ENCODE results near the gene C1QA.

The C1QA gene

DNA sequence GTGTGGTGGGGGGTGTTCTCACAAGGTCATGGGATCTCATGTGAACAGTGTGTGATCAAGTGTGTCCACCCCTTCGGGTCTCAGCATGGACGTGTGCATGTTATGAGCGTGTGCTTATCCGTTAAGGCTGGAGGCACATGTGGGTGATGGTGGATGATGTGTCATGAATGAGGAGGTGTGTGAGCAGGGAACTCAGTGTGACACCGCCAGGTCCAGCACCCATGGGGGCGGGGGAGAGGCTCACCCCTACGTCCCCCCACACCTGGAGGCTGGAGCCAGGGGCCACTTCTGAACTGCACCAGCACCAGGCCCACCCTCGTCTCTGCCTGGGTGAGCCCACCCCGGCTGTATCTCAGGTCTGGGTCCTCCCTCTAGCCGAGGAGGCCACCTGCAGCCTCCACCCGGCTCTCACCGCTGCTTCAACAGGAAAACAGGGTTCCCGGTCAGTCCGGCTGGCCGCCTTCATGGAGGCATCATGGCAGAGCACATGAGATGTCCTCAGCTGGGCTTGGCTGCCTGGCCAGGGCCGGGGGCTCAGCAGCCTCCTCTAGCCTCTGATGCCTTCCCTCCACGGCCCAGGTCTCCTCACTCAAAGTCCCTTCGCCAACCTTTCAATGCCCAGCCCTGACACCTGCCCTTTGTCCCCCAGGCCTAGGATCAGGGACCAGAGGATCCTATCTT lies 34.2 kb upstream of the C1QA start:
- TF ChIP-seq EZH2 (optimal IDR thresholded peaks at IDR 0.05; ENCODE audit: low read depth, low read length) = no peak
- TF ChIP-seq, protein P1, sequence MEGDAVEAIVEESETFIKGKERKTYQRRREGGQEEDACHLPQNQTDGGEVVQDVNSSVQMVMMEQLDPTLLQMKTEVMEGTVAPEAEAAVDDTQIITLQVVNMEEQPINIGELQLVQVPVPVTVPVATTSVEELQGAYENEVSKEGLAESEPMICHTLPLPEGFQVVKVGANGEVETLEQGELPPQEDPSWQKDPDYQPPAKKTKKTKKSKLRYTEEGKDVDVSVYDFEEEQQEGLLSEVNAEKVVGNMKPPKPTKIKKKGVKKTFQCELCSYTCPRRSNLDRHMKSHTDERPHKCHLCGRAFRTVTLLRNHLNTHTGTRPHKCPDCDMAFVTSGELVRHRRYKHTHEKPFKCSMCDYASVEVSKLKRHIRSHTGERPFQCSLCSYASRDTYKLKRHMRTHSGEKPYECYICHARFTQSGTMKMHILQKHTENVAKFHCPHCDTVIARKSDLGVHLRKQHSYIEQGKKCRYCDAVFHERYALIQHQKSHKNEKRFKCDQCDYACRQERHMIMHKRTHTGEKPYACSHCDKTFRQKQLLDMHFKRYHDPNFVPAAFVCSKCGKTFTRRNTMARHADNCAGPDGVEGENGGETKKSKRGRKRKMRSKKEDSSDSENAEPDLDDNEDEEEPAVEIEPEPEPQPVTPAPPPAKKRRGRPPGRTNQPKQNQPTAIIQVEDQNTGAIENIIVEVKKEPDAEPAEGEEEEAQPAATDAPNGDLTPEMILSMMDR (IDR thresholded peaks at IDR 0.05; ENCODE audit: low read length) = no peak
- no peak for TF ChIP-seq EZH2phosphoT487 (IDR thresholded peaks at IDR 0.05; ENCODE audit: low read length)
- Histone ChIP-seq H3K9ac (ENCODE audit: low read length) (no peak overlapping the region), H3K4me3 (ENCODE audit: low read length) (no peak overlapping the region), H3K36me3 (replicated peaks; ENCODE audit: insufficient read depth, low read length) (no peaks in the 10 kb centered on the region), H3K9me2 (replicated peaks; ENCODE audit: insufficient read depth, low read length) (no peaks in the 10 kb centered on the region), H3K79me2 (ENCODE audit: low read length) (no peaks in the 10 kb centered on the region), H4K20me1 (ENCODE audit: insufficient read depth, low read length) (no peaks in the 10 kb centered on the region), H3K4me2 (ENCODE audit: low read depth, low read length) (no peak overlapping the region), H3K9me3 (replicated peaks; ENCODE audit: insufficient read depth, low read length) (no peaks in the 10 kb centered on the region), H2AFZ (ENCODE audit: low read length) (no peak overlapping the region), H3K4me1 (ENCODE audit: low read length) (no peaks in the 10 kb centered on the region), H3K27ac (ENCODE audit: low read length) (no peak overlapping the region), H3F3A (ENCODE audit: insufficient read depth, low read length) (no peaks in the 10 kb centered on the region), H3K27me3 (replicated peaks; ENCODE audit: insufficient read depth, low read length) (peaks cover 92% of the 10 kb centered on the region)
- no peak for DNase-seq

DNA sequence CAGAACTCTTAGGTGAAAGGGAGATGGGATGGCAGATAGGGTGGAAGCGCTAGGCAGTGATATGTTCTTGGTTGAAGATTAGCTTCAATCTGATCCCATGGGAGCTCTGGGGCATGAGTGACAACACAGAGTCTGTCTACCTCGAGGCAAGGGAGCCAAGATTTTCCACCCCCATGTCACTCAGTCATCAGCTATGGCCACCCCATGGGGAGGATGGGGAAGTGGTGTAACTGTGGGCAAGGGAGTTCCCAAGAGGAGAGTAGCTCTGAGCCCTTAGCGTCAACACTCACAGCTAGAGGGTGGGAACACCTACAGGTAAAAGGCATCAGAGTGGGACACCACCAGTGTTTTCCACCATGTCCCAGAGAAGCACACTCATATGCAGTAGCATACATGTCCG lies 30.3 kb upstream of the C1QA start:
- Histone ChIP-seq H3K27me3 (replicated peaks; ENCODE audit: insufficient read depth, low read length) (peaks cover 93% of the 10 kb centered on the region), H3K9me3 (replicated peaks; ENCODE audit: insufficient read depth, low read length) (no peaks in the 10 kb centered on the region)
- TF ChIP-seq EZH2phosphoT487 (IDR thresholded peaks at IDR 0.05; ENCODE audit: low read length) = no peak
- TF ChIP-seq, protein P1 (IDR thresholded peaks at IDR 0.05; ENCODE audit: low read length) = no peak
- no peak for TF ChIP-seq EZH2 (optimal IDR thresholded peaks at IDR 0.05; ENCODE audit: low read depth, low read length)

DNA sequence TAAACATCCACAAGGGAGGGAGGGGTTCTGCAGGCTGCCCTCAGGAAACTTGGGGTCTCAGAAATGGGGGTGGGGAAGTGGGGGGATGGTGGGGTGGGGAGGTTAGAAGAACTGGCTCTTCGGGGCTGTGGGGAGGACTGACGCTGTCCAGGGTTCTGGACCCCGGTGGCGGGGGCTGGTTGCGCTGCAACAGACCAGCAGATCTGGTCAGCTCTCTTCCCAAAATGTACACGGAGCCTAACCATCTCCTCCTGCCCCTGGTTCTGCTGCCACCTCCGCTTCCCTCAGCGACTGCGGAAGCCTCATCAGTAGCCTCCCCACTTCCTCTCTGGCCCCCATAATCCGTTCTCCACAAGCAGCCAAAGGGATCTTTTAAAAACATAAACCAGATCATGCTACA lies 29.3 kb upstream of the C1QA start:
- no peak overlapping the region for H3K4me3 ChIP-seq (ENCODE audit: low read length)
- no peaks in the 10 kb centered on the region for H3K9me2 ChIP-seq (replicated peaks; ENCODE audit: insufficient read depth, low read length)
- no peaks in the 10 kb centered on the region for H3K9me3 ChIP-seq (replicated peaks; ENCODE audit: insufficient read depth, low read length)
- no peak overlapping the region for H3K9ac ChIP-seq (ENCODE audit: low read length)
- H3K36me3 ChIP-seq (replicated peaks; ENCODE audit: insufficient read depth, low read length) = no peaks in the 10 kb centered on the region
- H3K79me2 ChIP-seq (ENCODE audit: low read length) = no peaks in the 10 kb centered on the region
- peaks cover 92% of the 10 kb centered on the region for H3K27me3 ChIP-seq (replicated peaks; ENCODE audit: insufficient read depth, low read length)
- TF ChIP-seq EZH2 (optimal IDR thresholded peaks at IDR 0.05; ENCODE audit: low read depth, low read length) (no peak), EZH2phosphoT487 (IDR thresholded peaks at IDR 0.05; ENCODE audit: low read length) (no peak)
- TF ChIP-seq, protein P1 (IDR thresholded peaks at IDR 0.05; ENCODE audit: low read length) = no peak
- no peaks in the 10 kb centered on the region for H3F3A ChIP-seq (ENCODE audit: insufficient read depth, low read length)
- H2AFZ ChIP-seq (ENCODE audit: low read length) = no peak overlapping the region
- no peaks in the 10 kb centered on the region for H4K20me1 ChIP-seq (ENCODE audit: insufficient read depth, low read length)
- no peak overlapping the region for H3K27ac ChIP-seq (ENCODE audit: low read length)
- no peak for DNase-seq
- H3K4me2 ChIP-seq (ENCODE audit: low read depth, low read length) = no peak overlapping the region
- no peaks in the 10 kb centered on the region for H3K4me1 ChIP-seq (ENCODE audit: low read length)

More for the DNA sequence above, 30.3 kb upstream of the C1QA start:
- no peaks in the 10 kb centered on the region for H3K36me3 ChIP-seq (replicated peaks; ENCODE audit: insufficient read depth, low read length)
- no peaks in the 10 kb centered on the region for H4K20me1 ChIP-seq (ENCODE audit: insufficient read depth, low read length)
- no peak for DNase-seq
- H3K79me2 ChIP-seq (ENCODE audit: low read length) = no peaks in the 10 kb centered on the region
- H3K4me3 ChIP-seq (ENCODE audit: low read length) = no peak overlapping the region
- no peak overlapping the region for H2AFZ ChIP-seq (ENCODE audit: low read length)
- no peaks in the 10 kb centered on the region for H3K4me1 ChIP-seq (ENCODE audit: low read length)
- no peaks in the 10 kb centered on the region for H3F3A ChIP-seq (ENCODE audit: insufficient read depth, low read length)
- H3K9me2 ChIP-seq (replicated peaks; ENCODE audit: insufficient read depth, low read length) = no peaks in the 10 kb centered on the region
- no peak overlapping the region for H3K27ac ChIP-seq (ENCODE audit: low read length)
- no peak overlapping the region for H3K9ac ChIP-seq (ENCODE audit: low read length)
- no peak overlapping the region for H3K4me2 ChIP-seq (ENCODE audit: low read depth, low read length)

Data from MM.1S (cell line).